Thyroid gland (tissue), 4 donors: ENCODE results near the gene FOXN3. TPM values are rescaled to one million over a fixed set of nuclear protein-coding genes. Genes with fewer than 3 reads are reported as not detected.

ENCODE experiments used
- DNase-seq, 2 donors: peaks; one replicate each; pipeline ENCODE4 v3.0.0-alpha.2; 2019
- H3K27ac ChIP-seq, 3 donors: fragments of 200-600 bp; sonication (generic); 1 replicate in 2 of 3; 2 replicates in 1 of 3; pipeline ENCODE4 v1.5.1; 2016 to 2019; ENCODE audit warnings: mild to moderate bottlenecking in 1 of 3, moderate library complexity in 1 of 3
- H3K27me3 ChIP-seq: fragments of 200-600 bp; sonication (generic); one replicate; pipeline ENCODE4 v1.5.1; 2019
- H3K36me3 ChIP-seq, 2 donors: fragments of 200-600 bp; sonication (generic); one replicate each; pipeline ENCODE4 v1.5.1; 2016 to 2019
- H3K4me1 ChIP-seq, 2 donors: fragments of 200-600 bp; sonication (generic); one replicate each; pipeline ENCODE4 v1.5.1; 2017 to 2019
- H3K4me3 ChIP-seq, 3 donors: fragments of 200-600 bp; sonication (generic); replicated peaks in 1 of 3; 1 replicate in 2 of 3; 2 replicates in 1 of 3; pipeline ENCODE4 v1.5.1; 2016; ENCODE audit warnings: mild to moderate bottlenecking in 1 of 3
- H3K9me3 ChIP-seq: fragments of 200-600 bp; sonication (generic); one replicate; pipeline ENCODE4 v1.5.1; 2017
- CTCF ChIP-seq, 6 experiments: fragments of 200-600 bp in 3 of 6; fragments of 450-650 bp in 3 of 6; sonication (generic) in 3 of 6; IDR thresholded peaks; one replicate each; pipeline ENCODE4 v1.5.1; 2016 to 2019; ENCODE audit warnings: antibody characterized with exemption in 6 of 6, mild to moderate bottlenecking in 2 of 6, inconsistent platforms in 1 of 6, moderate library complexity in 1 of 6
- POLR2A ChIP-seq, 2 donors: fragments of 450-650 bp; IDR thresholded peaks; one replicate each; pipeline ENCODE4 v1.6.1; 2017; ENCODE audit warnings: antibody characterized with exemption in 2 of 2, mild to moderate bottlenecking in 2 of 2, moderate library complexity in 1 of 2
- WGBS, 2 donors: methylation state at CpG; one replicate each; pipeline ENCODE4 v1.1.5; 2017; 5-methylcytosine and 5-hydroxymethylcytosine counted together
- intact Hi-C: fragments of 100-400 bp; cut with DNase I; formaldehyde crosslinking; loops from one replicate; pipeline ENCODE4 v1.15.1; 2023
- total RNA-seq, 4 donors: library from RNA; depleted of rRNA; stranded (reverse); fragments of >200 nt; gene quantifications; one replicate each; pipeline ENCODE4 v1.2.3, GENCODE V29; 2016

The FOXN3 gene
- total RNA-seq, 4 donors from 2014 or later, result 38.7 to 70.1 (median 43.1) TPM

GRCh38 chr14:89327771-89328212, 89.2 kb downstream of the FOXN3 start:
- H3K9me3 ChIP-seq, result no peaks in the 10 kb centered on the region
- DNase-seq, result no peak
- H3K27ac ChIP-seq, result no peak overlapping the region
- no peak for TF ChIP-seq POLR2A (IDR thresholded peaks at IDR 0.05)
- 69 to 75% methylated on average over 5 of the region's 5 CpGs for WGBS, 2 donors
- H3K4me1 ChIP-seq, result no peaks in the 10 kb centered on the region
- intact Hi-C loops, result no loop called here
- no peaks in the 10 kb centered on the region for H3K36me3 ChIP-seq
- H3K4me3 ChIP-seq, result no peak overlapping the region
- no peaks in the 10 kb centered on the region for H3K27me3 ChIP-seq

GRCh38 chr14:89325959-89326358, 91.1 kb downstream of the FOXN3 start:
- 93 to 96% methylated on average over 4 of the region's 4 CpGs for whole genome bisulfite sequencing, 2 donors
- H3K9me3 ChIP-seq, result no peaks in the 10 kb centered on the region
- H3K4me3 ChIP-seq, result no peak overlapping the region
- no peaks in the 10 kb centered on the region for H3K36me3 ChIP-seq
- H3K4me1 ChIP-seq, result peaks cover 0 to 7% of the 10 kb centered on the region in 2 donors
- intact Hi-C loops, result no loop called here
- TF ChIP-seq CTCF (IDR thresholded peaks at IDR 0.05) (no peak), POLR2A (IDR thresholded peaks at IDR 0.05) (no peak)
- no peak overlapping the region for H3K27ac ChIP-seq
- DNase-seq, result no peak
- no peaks in the 10 kb centered on the region for H3K27me3 ChIP-seq

GRCh38 chr14:89325299-89325883, 91.6 kb downstream of the FOXN3 start:
- Histone ChIP-seq H3K27ac (no peak overlapping the region), H3K27me3 (no peaks in the 10 kb centered on the region), H3K4me1 (peaks cover 0 to 7% of the 10 kb centered on the region in 2 donors), H3K4me3 (no peak overlapping the region), H3K36me3 (no peaks in the 10 kb centered on the region), H3K9me3 (no peaks in the 10 kb centered on the region)
- intact Hi-C loops, result no loop called here
- DNase-seq, result no peak
- TF ChIP-seq POLR2A (IDR thresholded peaks at IDR 0.05), result no peak
- TF ChIP-seq CTCF (IDR thresholded peaks at IDR 0.05), result no peak
- 92 to 100% methylated on average over 1 to 2 of the region's 2 CpGs for WGBS, 2 donors

GRCh38 chr14:89324501-89325298, 92.3 kb downstream of the FOXN3 start:
- H3K4me1 ChIP-seq, result peaks cover 0 to 7% of the 10 kb centered on the region in 2 donors
- H3K27me3 ChIP-seq, result no peaks in the 10 kb centered on the region
- intact Hi-C loops, result no loop called here
- no peaks in the 10 kb centered on the region for H3K36me3 ChIP-seq
- no peak for DNase-seq
- no peaks in the 10 kb centered on the region for H3K9me3 ChIP-seq
- WGBS, 2 donors, result 86 to 91% methylated on average over 9 of the region's 9 CpGs
- no peak for TF ChIP-seq CTCF (IDR thresholded peaks at IDR 0.05)
- no peak for TF ChIP-seq POLR2A (IDR thresholded peaks at IDR 0.05)
- no peak overlapping the region for H3K27ac ChIP-seq
- H3K4me3 ChIP-seq, result no peak overlapping the region

GRCh38 chr14:89320381-89321000, 96.5 kb downstream of the FOXN3 start:
- Histone ChIP-seq H3K9me3 (no peaks in the 10 kb centered on the region), H3K27me3 (no peaks in the 10 kb centered on the region), H3K36me3 (no peaks in the 10 kb centered on the region), H3K4me1 (peaks cover 0 to 7% of the 10 kb centered on the region in 2 donors), H3K4me3 (no peak overlapping the region), H3K27ac (no peak overlapping the region)
- 86 to 87% methylated on average over 6 of the region's 6 CpGs for WGBS, 2 donors
- intact Hi-C loops, result no loop called here
- DNase-seq, result no peak
- TF ChIP-seq CTCF (IDR thresholded peaks at IDR 0.05) (no peak), POLR2A (IDR thresholded peaks at IDR 0.05) (no peak)
